ENCODE data around the gene DLG4. TPM values are rescaled to one million over a fixed set of nuclear protein-coding genes. Genes with fewer than 3 reads are reported as not detected.

Gene DLG4
- total RNA-seq (10 to 100 TPM; 26.3 to 49.8 TPM), polyA plus RNA-seq (ENCODE audit: insufficient read depth, low read depth, low replicate concordance) (45.9 TPM)
- long read RNA-seq, donor 1, partial matches to known transcripts: 0 of 7 reads
- long read RNA-seq, donor 1, other reads (novel, unspliced or antisense): 0 of 7 reads
- long read RNA-seq, donor 2, partial matches to known transcripts: 33 of 47 reads
- long read RNA-seq, donor 2, other reads (novel, unspliced or antisense): 11 of 47 reads

- H3K27me3 ChIP-seq: no peaks in the 10 kb centered on the region
- 0 to 1% methylated on average over 49 to 57 of the region's 63 CpGs for WGBS, 2 donors
- no peaks in the 10 kb centered on the region for H3K9me3 ChIP-seq
- peak within 1 kb of the TSS; percentile 84 to 89 for H3K27ac ChIP-seq
- peaks cover 26% of the 10 kb centered on the region for H3K4me1 ChIP-seq
- no peak for TF ChIP-seq CTCF (IDR thresholded peaks at IDR 0.05)
- intact Hi-C loops (cut with DNase I; ENCODE audit: low total_unique reads): no loop called here
- no peaks in the 10 kb centered on the region for H3K36me3 ChIP-seq (ENCODE audit: low read depth, missing control alignments)
- H3K4me3 ChIP-seq: peak within 1 kb of the TSS; percentile 66 to 86
- peak; percentile 91 for DNase-seq
Measured at GRCh38 chr17:7219812-7220592, at the start of gene DLG4, which contains the start of gene ACADVL. Gene DLG4, minus strand, starts transcription at chr17:7219836. Gene ACADVL, plus strand, starts transcription at chr17:7219938. Its CDS starts 47 bp downstream, at chr17:7219985.

- Histone ChIP-seq H3K36me3 (ENCODE audit: low read depth, missing control alignments) (no peaks in the 10 kb centered on the region), H3K4me3 (no peak overlapping the region), H3K27ac (no peak overlapping the region), H3K9me3 (no peaks in the 10 kb centered on the region), H3K27me3 (no peaks in the 10 kb centered on the region), H3K4me1 (no peaks in the 10 kb centered on the region)
- TF ChIP-seq CTCF (IDR thresholded peaks at IDR 0.05) (no peak), POLR2A (IDR thresholded peaks at IDR 0.05) (no peak)
- no peak for DNase-seq
- intact Hi-C loops (cut with DNase I; ENCODE audit: low total_unique reads): no loop called here
- 43 to 83% methylated on average over 1 of the region's 1 CpG for WGBS, 2 donors
Measured at GRCh38 chr17:7266784-7267183, 47.1 kb upstream of the DLG4 start.

GRCh38 chr17:7263801-7264078 lies 44.1 kb upstream of the DLG4 start:
- intact Hi-C loops (cut with DNase I; ENCODE audit: low total_unique reads): no loop called here
- H3K4me1 ChIP-seq: peaks cover 8% of the 10 kb centered on the region
- no peaks in the 10 kb centered on the region for H3K36me3 ChIP-seq (ENCODE audit: low read depth, missing control alignments)
- H3K9me3 ChIP-seq: no peaks in the 10 kb centered on the region
- no peaks in the 10 kb centered on the region for H3K27me3 ChIP-seq
- H3K27ac ChIP-seq: no peak overlapping the region
- no peak for DNase-seq
- WGBS, 2 donors: 28 to 53% methylated on average over 4 of the region's 4 CpGs
- TF ChIP-seq CTCF (IDR thresholded peaks at IDR 0.05) (no peak), POLR2A (IDR thresholded peaks at IDR 0.05) (no peak)
- H3K4me3 ChIP-seq: no peak overlapping the region

GRCh38 chr17:7262935-7263800 lies 43.5 kb upstream of the DLG4 start:
- Histone ChIP-seq H3K27ac (no peak overlapping the region), H3K9me3 (no peaks in the 10 kb centered on the region), H3K27me3 (no peaks in the 10 kb centered on the region), H3K4me1 (peaks cover 8% of the 10 kb centered on the region), H3K36me3 (ENCODE audit: low read depth, missing control alignments) (no peaks in the 10 kb centered on the region), H3K4me3 (peak overlapping the region in 1 of 2 donors; percentile 12)
- no peak for TF ChIP-seq POLR2A (IDR thresholded peaks at IDR 0.05)
- TF ChIP-seq CTCF (IDR thresholded peaks at IDR 0.05): no peak
- WGBS, 2 donors: 9 to 10% methylated on average over 26 of the region's 26 CpGs
- intact Hi-C loops (cut with DNase I; ENCODE audit: low total_unique reads): no loop called here
- no peak for DNase-seq
